GM12801 (cell line): ENCODE results near the gene OR5AL1.

Experiments
- CTCF ChIP-seq: IDR thresholded peaks from one replicate; pipeline ENCODE4 v1.5.1; 2011; ENCODE audit warnings: control low read depth; ENCODE audit not compliant: insufficient read length; ENCODE audit errors: extremely low read depth

Gene OR5AL1

GRCh38 chr11:56457076-56457475, 44.6 kb downstream of the OR5AL1 start:
- TF ChIP-seq CTCF = no peak
